Aorta (tissue), 5 donors: ENCODE data around the gene PGP. TPM values are rescaled to one million over a fixed set of nuclear protein-coding genes. Genes with fewer than 3 reads are reported as not detected.

ENCODE experiments used
- ATAC-seq: fragments of 200-7000 bp; cut with Tn5 transposase; one replicate; pipeline ENCODE4 v1.9.1; 2022; ENCODE audit warnings: moderate library complexity; ENCODE audit not compliant: low FRiP score
- DNase-seq, 2 donors: peaks; one replicate each; pipeline ENCODE4 v3.0.0-alpha.2; 2020
- H3K27ac ChIP-seq, 2 donors: one replicate each; pipeline ENCODE4 v1.5.1; 2013; ENCODE audit warnings: low read length in 2 of 2, mild to moderate bottlenecking in 2 of 2, moderate library complexity in 2 of 2, control low read depth in 1 of 2, inconsistent platforms in 1 of 2, low read depth in 1 of 2
- H3K27me3 ChIP-seq, 2 donors: one replicate each; pipeline ENCODE4 v1.6.1; 2013; ENCODE audit warnings: control low read depth in 1 of 2, low read length in 1 of 2, mild to moderate bottlenecking in 1 of 2, moderate library complexity in 1 of 2; ENCODE audit not compliant: insufficient read depth in 2 of 2, control insufficient read depth in 1 of 2
- H3K36me3 ChIP-seq, 2 donors: one replicate each; pipeline ENCODE4 v1.6.1; 2013; ENCODE audit warnings: control low read depth in 1 of 2, low read length in 1 of 2, mild to moderate bottlenecking in 1 of 2; ENCODE audit not compliant: insufficient read depth in 2 of 2, control insufficient read depth in 1 of 2
- H3K4me1 ChIP-seq, 2 donors: one replicate each; pipeline ENCODE4 v1.6.1; 2013; ENCODE audit warnings: low read length in 2 of 2, control low read depth in 1 of 2, mild to moderate bottlenecking in 1 of 2, moderate library complexity in 1 of 2; ENCODE audit not compliant: insufficient read depth in 2 of 2, control insufficient read depth in 1 of 2
- H3K4me3 ChIP-seq, 2 donors: one replicate each; pipeline ENCODE4 v1.5.1; 2013; ENCODE audit warnings: low read length in 2 of 2, control low read depth in 1 of 2, mild to moderate bottlenecking in 1 of 2
- H3K9me3 ChIP-seq: one replicate; pipeline ENCODE4 v1.6.1; 2013; ENCODE audit warnings: mild to moderate bottlenecking, low read length; ENCODE audit not compliant: control insufficient read depth
- WGBS, 2 donors: extraction: QIAGEN DNeasy Blood & Tissue Kit; methylation state at CpG; one replicate each; pipeline ENCODE4 v1.1.7; 2013; 5-methylcytosine and 5-hydroxymethylcytosine counted together
- intact Hi-C, 2 donors: fragments of 100-400 bp; cut with DNase I; formaldehyde crosslinking; loops; one replicate each; pipeline versions ENCODE4 v1.14.2 to v1.15.0; 2022
- polyA plus RNA-seq, 2 donors: library from polyadenylated mRNA; stranded (reverse); fragments of 200-250 nt; gene quantifications; one replicate each; pipeline ENCODE4 v1.2.3, GENCODE V29; 2013
- total RNA-seq, 2 donors: library from RNA; stranded (reverse); fragmentation: NEBNext Ultra II Directional; extraction: Animal tissue kit (Norgen Biotek cat#: 25700); gene quantifications; one replicate each; pipeline ENCODE4 v1.2.1, GENCODE V29; 2021
- donor health status: healthy with polysubstance abuse.
- donor health status: Bipolar disorder and iron deficiency.
- donor health status: DM: no; HTN: no; CAD: no.
- donor health status: DM: no; HTN: no; CAD: no.
- donor health status: DM: yes; HTN: yes; CAD: no.

The PGP gene
- total and polyA plus RNA-seq, 4 donors, result 7.3 to 15.4 (median 9.0) TPM

DNA sequence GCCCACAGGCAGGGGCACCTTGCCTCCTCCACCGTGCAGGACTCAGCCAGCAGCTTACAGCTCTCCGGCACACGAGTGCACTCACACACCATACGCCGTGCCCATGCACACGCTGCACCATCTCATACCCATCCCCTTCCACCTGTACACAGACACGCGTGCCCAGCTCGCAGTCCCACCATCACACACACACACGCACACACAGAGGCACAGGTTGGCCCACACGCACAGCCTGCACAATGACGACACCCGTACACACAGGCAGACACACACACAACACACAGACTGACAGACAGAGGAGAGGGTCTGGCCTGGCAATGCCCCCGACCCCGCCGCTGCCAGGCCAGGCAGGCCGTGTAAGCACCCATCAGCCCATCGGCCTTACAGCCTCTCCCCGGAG lies 30.3 kb downstream of the PGP start:
- no peak overlapping the region for H3K27ac ChIP-seq
- no peaks in the 10 kb centered on the region for H3K9me3 ChIP-seq
- no peaks in the 10 kb centered on the region for H3K36me3 ChIP-seq
- DNase-seq (no peak), ATAC-seq (no peak)
- H3K4me1 ChIP-seq, result no peaks in the 10 kb centered on the region
- intact Hi-C loops, result no loop called here
- no peak overlapping the region for H3K4me3 ChIP-seq
- H3K27me3 ChIP-seq, result no peaks in the 10 kb centered on the region
- 85 to 86% methylated on average over 19 of the region's 19 CpGs for WGBS, 2 donors

- H3K9me3 ChIP-seq, result no peaks in the 10 kb centered on the region
- 94 to 95% methylated on average over 27 to 30 of the region's 30 CpGs for WGBS, 2 donors
- no peak overlapping the region for H3K27ac ChIP-seq
- no peaks in the 10 kb centered on the region for H3K36me3 ChIP-seq
- ATAC-seq, result no peak
- intact Hi-C loops, result no loop called here
- DNase-seq, result no peak
- no peaks in the 10 kb centered on the region for H3K4me1 ChIP-seq
- no peaks in the 10 kb centered on the region for H3K27me3 ChIP-seq
- H3K4me3 ChIP-seq, result no peak overlapping the region
Measured at GRCh38 chr16:2183671-2184070, 31.0 kb downstream of the PGP start.

GRCh38 chr16:2181952-2182351 lies 32.7 kb downstream of the PGP start:
- intact Hi-C loops, result no loop called here
- no peak overlapping the region for H3K4me3 ChIP-seq
- DNase-seq (no peak), ATAC-seq (no peak)
- no peaks in the 10 kb centered on the region for H3K4me1 ChIP-seq
- H3K27me3 ChIP-seq, result no peaks in the 10 kb centered on the region
- H3K36me3 ChIP-seq, result peaks cover 0 to 2% of the 10 kb centered on the region in 2 donors
- no peaks in the 10 kb centered on the region for H3K9me3 ChIP-seq
- WGBS, 2 donors, result 93% methylated on average over 20 of the region's 20 CpGs
- H3K27ac ChIP-seq, result no peak overlapping the region

DNA sequence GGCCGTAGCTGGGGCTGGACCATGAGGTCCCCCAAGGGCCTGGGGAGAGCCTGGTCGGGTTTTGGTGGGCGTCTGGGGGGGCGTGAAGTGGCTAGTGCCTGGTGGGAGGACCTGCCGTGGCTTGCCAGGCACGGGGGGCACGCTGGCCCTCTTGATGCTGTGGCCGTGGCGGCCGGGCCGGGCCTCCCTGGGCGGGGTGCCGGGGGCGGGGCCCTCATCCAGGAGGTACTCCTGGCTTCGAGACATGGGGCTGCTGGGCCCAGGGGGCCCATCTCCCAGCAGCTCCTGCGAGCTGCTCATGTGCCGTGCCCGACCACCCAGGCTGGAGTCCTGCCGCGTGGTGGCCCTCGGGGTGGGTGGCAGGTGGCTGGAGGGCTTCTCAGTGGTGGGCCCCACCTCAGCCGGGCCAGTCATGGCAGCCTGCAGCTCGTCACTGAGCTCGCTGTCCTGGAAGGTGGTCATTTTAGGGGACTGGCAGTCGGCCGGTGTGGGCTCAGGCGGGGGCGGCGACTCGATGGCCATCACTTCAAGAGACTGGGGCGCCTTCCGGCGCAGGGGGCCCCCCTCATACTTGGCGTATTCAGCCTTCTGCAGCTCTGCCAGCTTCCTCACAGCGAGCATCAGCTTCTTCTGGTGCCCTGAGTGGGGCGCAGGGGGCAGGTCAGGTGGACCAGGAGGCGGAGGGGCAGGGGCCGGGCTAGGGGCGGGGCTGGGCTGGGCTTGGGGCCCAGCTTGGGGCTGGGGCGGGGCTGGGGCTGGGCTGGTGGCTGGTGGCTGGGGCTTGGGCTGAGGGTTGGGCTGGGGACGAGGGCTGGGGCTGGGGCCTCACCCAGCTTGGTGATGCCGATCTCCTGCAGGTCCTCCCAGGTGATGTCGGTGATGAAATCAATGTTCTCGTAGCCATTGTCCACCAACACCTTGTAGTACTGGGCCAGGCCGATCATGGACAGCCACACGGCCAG lies 33.4 kb downstream of the PGP start:
- Histone ChIP-seq H3K36me3 (peaks cover 0 to 3% of the 10 kb centered on the region in 2 donors), H3K27ac (no peak overlapping the region), H3K4me1 (no peaks in the 10 kb centered on the region), H3K9me3 (no peaks in the 10 kb centered on the region), H3K27me3 (no peaks in the 10 kb centered on the region), H3K4me3 (no peak overlapping the region)
- no peak for DNase-seq
- intact Hi-C loops, result no loop called here
- ATAC-seq, result no peak
- WGBS, 2 donors, result 89 to 91% methylated on average over 45 to 46 of the region's 46 CpGs

DNA sequence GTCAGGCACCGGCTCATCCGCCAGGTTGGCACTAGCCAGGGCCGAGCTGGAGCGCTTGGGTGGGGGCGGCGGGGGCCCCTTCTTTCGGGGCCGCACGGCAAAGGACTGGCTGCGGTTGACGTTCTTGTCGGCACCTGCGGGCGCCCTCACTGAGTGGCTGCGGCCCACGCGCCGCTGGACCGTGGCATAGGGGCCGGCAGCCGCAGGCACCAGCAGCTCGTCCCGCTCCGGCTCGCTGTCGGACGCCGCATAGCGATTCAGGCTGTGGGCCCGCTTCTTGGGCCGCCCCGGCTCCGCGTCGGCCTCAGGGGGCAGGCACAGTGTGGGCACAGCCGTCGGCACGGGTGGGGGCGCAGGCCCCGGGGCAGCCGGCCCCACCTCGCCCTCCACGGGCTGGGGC lies 34.2 kb downstream of the PGP start:
- WGBS, 2 donors, result 94 to 95% methylated on average over 43 of the region's 43 CpGs
- H3K4me1 ChIP-seq, result no peaks in the 10 kb centered on the region
- no peaks in the 10 kb centered on the region for H3K9me3 ChIP-seq
- H3K36me3 ChIP-seq, result peaks cover 0 to 7% of the 10 kb centered on the region in 2 donors
- ATAC-seq (no peak), DNase-seq (no peak)
- H3K27ac ChIP-seq, result no peak overlapping the region
- intact Hi-C loops, result no loop called here
- no peaks in the 10 kb centered on the region for H3K27me3 ChIP-seq
- no peak overlapping the region for H3K4me3 ChIP-seq

GRCh38 chr16:2179576-2179975 lies 35.1 kb downstream of the PGP start:
- no peaks in the 10 kb centered on the region for H3K27me3 ChIP-seq
- H3K27ac ChIP-seq, result no peak overlapping the region
- no peaks in the 10 kb centered on the region for H3K4me1 ChIP-seq
- intact Hi-C loops, result no loop called here
- H3K4me3 ChIP-seq, result no peak overlapping the region
- H3K9me3 ChIP-seq, result no peaks in the 10 kb centered on the region
- H3K36me3 ChIP-seq, result peaks cover 0 to 7% of the 10 kb centered on the region in 2 donors
- ATAC-seq, result no peak
- 96 to 97% methylated on average over 29 to 31 of the region's 31 CpGs for WGBS, 2 donors
- no peak for DNase-seq

DNA sequence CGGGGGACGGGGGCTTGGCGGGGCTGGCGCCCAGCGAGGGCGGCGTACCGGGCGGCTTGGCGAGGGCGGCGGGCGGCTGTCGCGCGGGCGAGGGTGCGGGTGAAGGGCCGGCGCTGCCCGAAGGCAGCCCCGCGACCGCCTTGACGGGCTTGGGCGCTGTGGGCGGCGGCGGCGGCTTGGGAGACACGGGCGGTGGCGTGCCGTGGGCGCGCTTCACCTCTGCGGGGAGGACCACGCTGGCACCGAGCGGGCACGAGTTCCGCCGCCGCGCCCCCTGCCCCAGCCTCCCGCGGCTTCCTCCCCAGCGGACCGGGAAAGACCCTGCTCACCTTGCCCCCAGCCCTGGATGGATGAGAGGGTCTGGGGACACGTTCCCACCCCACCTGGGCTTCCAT lies 35.5 kb downstream of the PGP start:
- no peak overlapping the region for H3K27ac ChIP-seq
- no peak for ATAC-seq
- H3K4me3 ChIP-seq, result no peak overlapping the region
- H3K9me3 ChIP-seq, result no peaks in the 10 kb centered on the region
- intact Hi-C loops, result no loop called here
- H3K27me3 ChIP-seq, result no peaks in the 10 kb centered on the region
- DNase-seq, result no peak
- whole genome bisulfite sequencing, 2 donors, result 44 to 46% methylated on average over 31 to 50 of the region's 50 CpGs
- H3K4me1 ChIP-seq, result no peaks in the 10 kb centered on the region
- peaks cover 0 to 7% of the 10 kb centered on the region in 2 donors for H3K36me3 ChIP-seq

- no peak overlapping the region for H3K4me3 ChIP-seq
- WGBS, 2 donors, result 32 to 38% methylated on average over 33 to 106 of the region's 106 CpGs
- H3K36me3 ChIP-seq, result peaks cover 0 to 10% of the 10 kb centered on the region in 2 donors
- H3K4me1 ChIP-seq, result no peaks in the 10 kb centered on the region
- intact Hi-C loops, result no loop called here
- DNase-seq (no peak), ATAC-seq (no peak)
- H3K27ac ChIP-seq, result no peak overlapping the region
- H3K27me3 ChIP-seq, result no peaks in the 10 kb centered on the region
- H3K9me3 ChIP-seq, result no peaks in the 10 kb centered on the region
Measured at GRCh38 chr16:2178321-2179106, 36.1 kb downstream of the PGP start.
